Gastroesophageal sphincter (tissue), 4 donors: ENCODE results near the gene SLC35F3. TPM values are rescaled to one million over a fixed set of nuclear protein-coding genes. Genes with fewer than 3 reads are reported as not detected.

ENCODE experiments used
- ATAC-seq: fragments of 150-250 bp; one replicate; pipeline ENCODE4 v1.9.1; 2016; ENCODE audit warnings: mild to moderate bottlenecking, moderate library complexity
- H3K27ac ChIP-seq, 4 donors: fragments of 200-600 bp; sonication (generic) in 3 of 4; 1 replicate in 3 of 4; 2 replicates in 1 of 4; pipeline ENCODE4 v1.5.1; 2016 to 2019
- H3K27me3 ChIP-seq: fragments of 200-600 bp; sonication (generic); one replicate; pipeline ENCODE4 v1.5.1; 2019
- H3K36me3 ChIP-seq, 2 donors: fragments of 200-600 bp; sonication (generic); one replicate each; pipeline ENCODE4 v1.5.1; 2019; ENCODE audit warnings: control low read depth in 1 of 2
- H3K4me1 ChIP-seq, 3 donors: fragments of 200-600 bp; sonication (generic); 1 replicate in 2 of 3; 2 replicates in 1 of 3; pipeline ENCODE4 v1.5.1; 2016 to 2019; ENCODE audit warnings: control low read depth in 2 of 3
- H3K4me3 ChIP-seq, 2 donors: fragments of 200-600 bp; sonication (generic); one replicate each; pipeline ENCODE4 v1.5.1; 2019; ENCODE audit warnings: mild to moderate bottlenecking in 1 of 2, moderate library complexity in 1 of 2
- H3K9me3 ChIP-seq, 3 donors: fragments of 200-600 bp; sonication (generic); one replicate each; pipeline ENCODE4 v1.5.1; 2017 to 2019; ENCODE audit warnings: control low read depth in 2 of 3
- CTCF ChIP-seq, 4 experiments: fragments of 200-600 bp in 2 of 4; fragments of 450-650 bp in 2 of 4; sonication (generic) in 1 of 4; IDR thresholded peaks; one replicate each; pipeline ENCODE4 v1.5.1; 2017 to 2019; ENCODE audit warnings: antibody characterized with exemption in 4 of 4, mild to moderate bottlenecking in 2 of 4, moderate library complexity in 2 of 4
- EP300 ChIP-seq: sonication (generic); formaldehyde crosslinking; IDR thresholded peaks from one replicate; pipeline ENCODE4 v1.6.1; 2017; ENCODE audit warnings: antibody characterized with exemption, mild to moderate bottlenecking
- POLR2A ChIP-seq, 2 donors: fragments of 450-650 bp; IDR thresholded peaks; one replicate each; pipeline ENCODE4 v1.6.1; 2017; ENCODE audit warnings: antibody characterized with exemption in 2 of 2, mild to moderate bottlenecking in 2 of 2, moderate library complexity in 1 of 2
- POLR2AphosphoS5 ChIP-seq: sonication (generic); formaldehyde crosslinking; IDR thresholded peaks from one replicate; pipeline ENCODE4 v1.6.1; 2017; ENCODE audit warnings: antibody characterized with exemption
- WGBS, 2 donors: methylation state at CpG; one replicate each; pipeline ENCODE4 v1.1.5; 2018; ENCODE audit warnings: low coverage in 1 of 2; 5-methylcytosine and 5-hydroxymethylcytosine counted together
- total RNA-seq, 4 donors: library from RNA; depleted of rRNA; stranded (reverse); fragments of >200 nt; gene quantifications; one replicate each; pipeline ENCODE4 v1.1.0, GENCODE V29; 2016

SLC35F3 gene
- total RNA-seq, 4 donors from 2014 or later = 0.16 to 0.62 (median 0.54) TPM; not detected in 1

- no peak for TF ChIP-seq CTCF (IDR thresholded peaks at IDR 0.05)
- TF ChIP-seq POLR2AphosphoS5 = no peak
- TF ChIP-seq POLR2A (IDR thresholded peaks at IDR 0.05) = no peak
- TF ChIP-seq EP300 = no peak
- H3K4me3 ChIP-seq = no peak overlapping the region
- 70 to 80% methylated on average over 1 of the region's 1 CpG for WGBS, 2 donors
- H3K9me3 ChIP-seq = no peaks in the 10 kb centered on the region
- H3K27me3 ChIP-seq = peaks cover 7% of the 10 kb centered on the region
- peaks cover 0 to 20% (median 7%) of the 10 kb centered on the region in 3 donors for H3K4me1 ChIP-seq
- no peaks in the 10 kb centered on the region for H3K36me3 ChIP-seq
- H3K27ac ChIP-seq = no peak overlapping the region
- ATAC-seq = no peak
These were observed 465.3 kb downstream of the SLC35F3 start for GRCh38 chr1:234369784-234370183.

GRCh38 chr1:234371414-234371813 lies 466.9 kb downstream of the SLC35F3 start:
- TF ChIP-seq EP300 = no peak
- no peak for TF ChIP-seq CTCF (IDR thresholded peaks at IDR 0.05)
- no peak for TF ChIP-seq POLR2AphosphoS5
- TF ChIP-seq POLR2A (IDR thresholded peaks at IDR 0.05) = no peak
- peaks cover 0 to 36% (median 10%) of the 10 kb centered on the region in 3 donors for H3K4me1 ChIP-seq
- H3K9me3 ChIP-seq = no peaks in the 10 kb centered on the region
- H3K36me3 ChIP-seq = peaks cover 0 to 12% of the 10 kb centered on the region in 2 donors
- no peak overlapping the region for H3K27ac ChIP-seq
- peaks cover 7% of the 10 kb centered on the region for H3K27me3 ChIP-seq
- no peak overlapping the region for H3K4me3 ChIP-seq
- WGBS, 2 donors = 33 to 54% methylated on average over 2 of the region's 2 CpGs
- no peak for ATAC-seq

GRCh38 chr1:234372011-234372757 lies 467.7 kb downstream of the SLC35F3 start:
- Histone ChIP-seq H3K36me3 (peaks cover 0 to 20% of the 10 kb centered on the region in 2 donors), H3K27me3 (peaks cover 7% of the 10 kb centered on the region), H3K9me3 (no peaks in the 10 kb centered on the region), H3K4me1 (peaks cover 0 to 39% (median 10%) of the 10 kb centered on the region in 3 donors), H3K27ac (peak overlapping the region in 2 of 4 donors; percentile 92 to 96), H3K4me3 (peak overlapping the region; percentile 78 to 82)
- no peak for TF ChIP-seq CTCF (IDR thresholded peaks at IDR 0.05)
- no peak for TF ChIP-seq POLR2AphosphoS5
- TF ChIP-seq POLR2A (IDR thresholded peaks at IDR 0.05) = no peak
- TF ChIP-seq EP300 = no peak
- WGBS, 2 donors = 41 to 51% methylated on average over 8 to 9 of the region's 9 CpGs
- ATAC-seq = no peak

- peak; percentile 44 to 67 for TF ChIP-seq POLR2A (IDR thresholded peaks at IDR 0.05)
- TF ChIP-seq POLR2AphosphoS5 = peak; percentile 74
- TF ChIP-seq EP300 = no peak
- TF ChIP-seq CTCF (IDR thresholded peaks at IDR 0.05) = no peak
- Histone ChIP-seq H3K27me3 (no peaks in the 10 kb centered on the region), H3K4me1 (peaks cover 0 to 39% (median 10%) of the 10 kb centered on the region in 3 donors), H3K27ac (peak within 1 kb of the TSS; percentile 89 to 97 (median 94)), H3K4me3 (peak within 1 kb of the TSS; percentile 78 to 82), H3K36me3 (peaks cover 0 to 31% of the 10 kb centered on the region in 2 donors), H3K9me3 (no peaks in the 10 kb centered on the region)
- ATAC-seq = peak; percentile 95
- 1% methylated on average over 27 of the region's 62 CpGs; no CpG with 5 or more reads in 1 of the 2 donors for WGBS, 2 donors
These were observed 468.8 kb downstream of the SLC35F3 start, which contains the start of gene COA6 for GRCh38 chr1:234373064-234373958. Gene COA6 (plus strand): TSS chr1:234373456. CDS start chr1:234373467, 11 bp downstream.
